GM18502 (cell line): ENCODE data around the gene SLC29A1.

ENCODE experiments used
- ATAC-seq: cut with Tn5 transposase; IDR thresholded peaks from one replicate; pipeline ENCODE4 v1.9.1; 2021; ENCODE audit warnings: mild to moderate bottlenecking; ENCODE audit not compliant: unreplicated experiment, poor library complexity

Gene SLC29A1

GRCh38 chr6:44264154-44265006, 41.0 kb downstream of the SLC29A1 start:
- ATAC-seq, result peak; percentile 26

GRCh38 chr6:44265007-44265721, 41.8 kb downstream of the SLC29A1 start, which contains the start of gene NFKBIE:
NFKBIE (minus strand) TSS chr6:44265551; CDS start chr6:44265346, 205 bp downstream.
- peak; percentile 26 for ATAC-seq

GRCh38 chr6:44265722-44266233, 42.4 kb downstream of the SLC29A1 start:
- ATAC-seq, result no peak

- ATAC-seq, result no peak
These were observed 43.0 kb downstream of the SLC29A1 start for GRCh38 chr6:44266347-44266746.

- ATAC-seq, result no peak
These were observed 43.9 kb downstream of the SLC29A1 start for GRCh38 chr6:44267252-44267651.

- ATAC-seq, result no peak
These were observed 44.8 kb downstream of the SLC29A1 start for GRCh38 chr6:44268095-44268628.

GRCh38 chr6:44269178-44269920, 46.0 kb downstream of the SLC29A1 start:
- ATAC-seq, result no peak

GRCh38 chr6:44269921-44270525, 46.6 kb downstream of the SLC29A1 start, which contains the start of gene TMEM151B:
TMEM151B (plus strand) TSS chr6:44270450; CDS start chr6:44270743, 293 bp downstream.
- ATAC-seq, result no peak

GRCh38 chr6:44270526-44271405, 47.4 kb downstream of the SLC29A1 start:
- no peak for ATAC-seq

- no peak for ATAC-seq
These were observed 48.0 kb downstream of the SLC29A1 start for GRCh38 chr6:44271406-44271723.

GRCh38 chr6:44271914-44272313, 48.5 kb downstream of the SLC29A1 start:
- ATAC-seq, result no peak

- no peak for ATAC-seq
These were observed 49.1 kb downstream of the SLC29A1 start for GRCh38 chr6:44272529-44272928.

- ATAC-seq, result no peak
These were observed 49.7 kb downstream of the SLC29A1 start for GRCh38 chr6:44272999-44273566.

- no peak for ATAC-seq
These were observed 50.2 kb downstream of the SLC29A1 start for GRCh38 chr6:44273617-44274016.

GRCh38 chr6:44275271-44275748, 51.9 kb downstream of the SLC29A1 start:
- ATAC-seq, result no peak

GRCh38 chr6:44275749-44276648, 52.6 kb downstream of the SLC29A1 start:
- ATAC-seq, result no peak
